B cell (primary cell): ENCODE data around the gene PIK3C3.

ENCODE experiments used
- CTCF ChIP-seq: fragments of 200-600 bp; IDR thresholded peaks from one replicate; pipeline ENCODE4 v1.8.0; 2022; ENCODE audit warnings: antibody characterized with exemption, mild to moderate bottlenecking
- EZH2 ChIP-seq: IDR thresholded peaks from 2 replicates; pipeline ENCODE4 v1.6.1; 2012; ENCODE audit warnings: borderline replicate concordance, low read depth, mild to moderate bottlenecking, moderate library complexity, low read length; ENCODE audit not compliant: insufficient read depth, poor library complexity, severe bottlenecking

DNA sequence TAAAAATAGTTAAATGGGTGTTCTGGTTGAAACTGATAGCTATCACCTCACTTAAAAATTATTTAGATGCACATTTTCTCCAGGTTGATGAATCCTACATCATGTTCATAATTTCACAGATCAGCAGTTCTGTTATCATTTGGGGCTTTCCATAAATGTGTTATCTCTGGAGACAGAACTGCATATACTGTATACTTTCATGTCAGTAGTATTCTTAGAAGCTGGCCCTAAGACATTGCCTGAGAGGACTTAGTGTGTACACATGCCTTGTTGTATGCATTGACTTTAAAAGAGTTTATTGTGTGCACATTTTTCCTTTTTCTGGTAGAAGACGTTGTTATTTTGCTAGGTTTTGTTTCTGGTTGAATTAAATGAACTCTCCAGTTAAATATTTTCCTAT lies 41.0 kb downstream of the PIK3C3 start:
- no peak for TF ChIP-seq CTCF
- TF ChIP-seq EZH2: no peak
